Effector CD8-positive, alpha-beta T cell (primary cell): ENCODE data around the gene TGM3.

Experiments
- DNase-seq: peaks from one replicate; lab custom pipeline; 2025; lab: John Stamatoyannopoulos, UW

TGM3 gene

GRCh38 chr20:2380601-2381000, 84.8 kb downstream of the TGM3 start, which contains the start of gene TGM6:
Gene TGM6, plus strand, starts transcription at chr20:2380901. Its CDS starts 68 bp downstream, at chr20:2380969.
- DNase-seq: no peak

GRCh38 chr20:2381303-2381702, 85.5 kb downstream of the TGM3 start:
- no peak for DNase-seq

DNA sequence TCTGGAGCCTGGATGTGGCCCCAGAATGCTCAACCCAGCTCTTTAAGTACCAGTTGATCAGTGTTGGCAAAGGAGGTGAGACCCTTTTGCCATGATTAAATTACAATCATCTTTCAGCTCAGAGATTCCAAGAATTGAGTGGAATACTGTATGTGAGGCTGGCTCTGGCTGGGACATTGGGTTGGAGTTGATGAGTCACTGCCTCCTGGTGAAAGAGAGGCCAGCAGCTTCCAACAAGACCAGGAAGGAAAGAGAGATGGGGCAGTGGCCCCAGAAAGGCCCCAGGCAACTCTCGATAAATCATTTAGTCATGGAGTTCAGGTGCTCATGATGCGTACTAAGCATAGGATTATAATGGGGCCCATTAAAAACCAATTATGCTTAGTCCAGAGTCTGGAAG, 87.0 kb downstream of the TGM3 start:
- no peak for DNase-seq

DNA sequence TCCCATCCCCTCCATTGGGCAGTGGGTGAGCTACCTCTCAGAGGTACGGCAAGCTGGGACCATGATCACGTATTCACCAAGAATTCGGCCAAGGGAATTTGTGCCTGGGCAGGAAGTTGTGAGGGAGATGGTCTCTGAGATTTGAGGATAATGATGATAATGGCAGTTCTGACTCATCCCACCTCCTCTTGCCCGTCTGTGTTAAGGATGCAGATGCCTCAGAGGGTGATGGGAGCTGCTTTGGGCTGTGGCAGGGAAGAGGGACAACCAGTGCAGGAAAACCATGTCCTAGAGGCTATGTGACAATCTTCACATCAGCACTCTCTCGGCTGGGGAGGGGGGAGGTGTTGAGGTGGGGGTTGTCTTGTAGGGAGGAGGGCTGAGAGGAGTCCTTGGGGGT, 89.2 kb downstream of the TGM3 start:
- no peak for DNase-seq

- DNase-seq: no peak
Observed at GRCh38 chr20:2385496-2385895, 89.7 kb downstream of the TGM3 start.

DNA sequence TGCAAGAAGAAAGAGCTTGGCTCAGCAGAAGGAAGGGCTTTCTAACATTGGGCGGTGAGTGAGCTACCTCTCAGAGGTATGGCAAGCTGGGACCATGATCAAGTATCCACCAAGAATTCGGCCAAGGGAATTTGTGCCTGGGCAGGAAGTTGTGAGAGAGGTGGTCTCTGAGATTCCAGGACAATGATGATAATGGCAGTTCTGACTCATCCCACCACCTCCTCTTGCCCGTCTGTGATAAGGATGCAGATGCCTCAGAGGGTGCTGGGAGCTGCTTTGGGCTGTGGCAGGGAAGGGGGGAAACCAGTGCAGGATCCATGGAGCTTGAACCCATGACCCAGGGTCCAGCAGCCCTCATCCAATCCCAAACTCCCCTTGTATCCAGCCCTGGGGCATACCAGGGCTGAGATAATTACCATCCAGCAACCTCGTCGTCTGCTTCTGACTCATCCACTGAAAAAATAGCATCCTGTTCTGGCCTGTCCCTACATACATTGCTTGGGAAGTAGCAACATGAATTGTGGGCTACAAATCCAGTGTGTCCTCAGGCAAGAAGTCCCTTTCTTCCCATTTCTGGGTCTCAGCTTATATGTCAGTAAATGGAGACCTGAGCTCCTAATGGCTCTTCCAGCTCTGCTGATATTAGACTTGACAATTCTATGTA, 90.8 kb downstream of the TGM3 start:
- no peak for DNase-seq

- DNase-seq: no peak
Observed at GRCh38 chr20:2387180-2387577, 91.4 kb downstream of the TGM3 start.

DNA sequence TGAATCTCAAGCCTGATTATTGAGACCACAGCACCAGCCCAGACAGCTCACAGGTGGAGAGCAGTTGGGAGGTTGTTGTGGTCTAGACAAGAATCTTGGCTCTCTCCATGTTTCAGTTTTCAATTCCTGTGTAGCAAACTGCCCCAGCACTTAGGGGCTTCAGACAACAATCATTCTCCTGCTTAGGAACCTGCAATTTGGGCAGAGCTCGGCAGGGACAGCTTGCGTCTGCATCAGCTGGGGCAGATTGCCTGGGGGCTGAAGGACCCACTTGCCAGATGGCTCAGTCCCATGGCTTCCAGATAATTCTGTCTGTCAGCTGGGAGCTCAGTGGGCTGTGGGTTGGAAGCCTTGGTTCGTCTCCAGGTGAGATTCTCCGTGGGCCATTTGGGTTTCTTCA, 91.8 kb downstream of the TGM3 start:
- DNase-seq: no peak
